Smooth muscle cell of the coronary artery (primary cell): ENCODE measurements around the gene ETDA. TPM values are rescaled to one million over a fixed set of nuclear protein-coding genes. Genes with fewer than 3 reads are reported as not detected.

Experiments
- total RNA-seq: library from RNA; depleted of rRNA; stranded (reverse); fragments of >200 nt; gene quantifications from 2 replicates; pipeline ENCODE4 v1.2.3, GENCODE V29; 2014; ENCODE audit warnings: low replicate concordance

ETDA gene
- not detected in 2 replicates for total RNA-seq

DNA sequence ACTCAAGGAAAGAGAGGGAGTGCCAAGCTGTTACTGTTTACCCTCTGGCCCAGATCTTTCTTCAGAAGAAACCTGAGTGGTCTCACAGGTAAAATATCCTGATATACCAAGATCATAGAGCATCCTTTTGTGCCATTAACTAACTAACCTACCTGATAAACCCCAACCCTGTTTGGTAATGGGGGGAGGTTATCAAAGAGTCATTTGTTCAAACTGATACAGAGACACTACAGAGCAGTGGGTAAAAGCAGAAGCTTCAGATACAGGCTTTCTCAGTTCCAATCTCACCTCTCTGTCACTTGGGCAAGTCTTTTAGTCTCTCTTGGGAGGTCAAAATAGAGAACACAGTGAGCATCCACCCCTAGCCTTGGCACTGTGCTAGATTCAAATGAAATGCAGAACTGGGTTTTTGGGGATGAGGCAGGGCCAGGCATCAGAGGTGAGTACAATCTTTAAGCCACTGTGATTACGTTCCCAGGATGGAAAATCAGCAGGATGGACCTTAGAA lies at the start of gene ETDA:
ETDA (plus strand) TSS at position 51 of the 508 bp plus-strand sequence. CDS start 1,216 bp downstream, outside the sequence.

Other genes starting within 250 kb of the ETDA start
- 3.0 and 3.5 TPM in 2 replicates for gene RTL8B, start 229.5 kb upstream of the ETDA start, total RNA-seq
- 23.3 and 34.1 TPM in 2 replicates for gene RTL8C, start 219.7 kb upstream of the ETDA start, total RNA-seq
- 2.3 and 4.1 TPM in 2 replicates for gene RTL8A, start 199.9 kb upstream of the ETDA start, total RNA-seq
- 0.59 and 0.68 TPM in 2 replicates for gene SMIM10L2B, start 153.3 kb upstream of the ETDA start, total RNA-seq
- not detected in 2 replicates for gene ETDB, start 131.5 kb upstream of the ETDA start, total RNA-seq
- gene CT55, start 80.7 kb upstream of the ETDA start, total RNA-seq = not detected in 2 replicates
- gene ETDC, start 57.4 kb downstream of the ETDA start, total RNA-seq = not detected in 2 replicates
- 4.9 and 5.1 TPM in 2 replicates for gene ZNF75D, start 92.0 kb downstream of the ETDA start, total RNA-seq
- gene ZNF449, start 92.7 kb downstream of the ETDA start, total RNA-seq = 3.3 and 7.8 TPM in 2 replicates
- gene SMIM10L2A, start 169.9 kb downstream of the ETDA start, total RNA-seq = 0.08 and 0.35 TPM in 2 replicates